Measurements from ENCODE around the gene PARD6G. TPM values are rescaled to one million over a fixed set of nuclear protein-coding genes. Genes with fewer than 3 reads are reported as not detected.

PARD6G gene
- total and polyA plus RNA-seq, 10 of the 15 experiments (the other 5 are each of a cell fraction or from before 2014, with no cell fraction given): 0.20 to 2.0 (median 0.60) TPM

- no peak overlapping the region for H3K4me2 ChIP-seq (ENCODE audit: control insufficient read depth, insufficient read depth)
- in situ Hi-C loops (cut with MboI): no loop called here
- peaks cover 0 to 6% of the 10 kb centered on the region in 2 experiments; a peak in 1 of 4 replicates for H3K27me3 ChIP-seq (replicated peaks in 1 of 2; ENCODE audit: control insufficient read depth in 2 of 2, insufficient read depth in 2 of 2, low read length in 1 of 2)
- H3K36me3 ChIP-seq (ENCODE audit: control insufficient read depth in 2 of 2, insufficient read depth in 2 of 2, low read length in 1 of 2): no peaks in the 10 kb centered on the region
- DNase-seq (ENCODE audit: low read depth, low spot score) (no peak), FAIRE-seq (no peak), ATAC-seq (no peak)
- WGBS (ENCODE audit: insufficient coverage, insufficient replicate concordance, low lambda C conversion rate, missing lambda C conversion rate): 31% methylated on average over 5 of the region's 5 CpGs
- RAD21 ChIA-PET (ENCODE audit: unreplicated experiment): interaction anchor here (1.1 kb wide), 1 partner anchor 8 kb away, joined by 3 read pairs; no protein-coding TSS in a partner anchor
- TF ChIP-seq FOXK2 (IDR thresholded peaks at IDR 0.05) (no peak), HDAC2 (IDR thresholded peaks at IDR 0.05) (no peak), GABPA (IDR thresholded peaks at IDR 0.05; ENCODE audit: low read depth) (no peak), SIX5 (IDR thresholded peaks at IDR 0.05; ENCODE audit: low read depth, low read length, severe bottlenecking) (no peak), USF1 (IDR thresholded peaks at IDR 0.05; ENCODE audit: borderline replicate concordance, extremely low read length, insufficient read depth, low read depth, low read length) (no peak), IRF5 (IDR thresholded peaks at IDR 0.05; ENCODE audit: borderline replicate concordance) (no peak), SREBF1 (IDR thresholded peaks at IDR 0.05; ENCODE audit: low read length) (no peak)
- POLR2A ChIA-PET: no interaction called here
- intact Hi-C loops (cut with micrococcal nuclease; ENCODE audit: unreplicated experiment): no loop called here
- BruUV-seq (replicated peaks): no TSS peak
- H2AFZ ChIP-seq (ENCODE audit: control insufficient read depth, low read depth, low read length): no peak overlapping the region
- H3K27ac ChIP-seq (ENCODE audit: control insufficient read depth, insufficient read depth): no peak overlapping the region
- no peaks in the 10 kb centered on the region; the same call in 2 of the 3 replicates for H3K9me3 ChIP-seq (replicated peaks; ENCODE audit: control insufficient read depth, insufficient read depth, low read length)
- no peaks in the 10 kb centered on the region for H4K20me1 ChIP-seq (ENCODE audit: control insufficient read depth, insufficient read depth)
- H3K79me2 ChIP-seq (ENCODE audit: control insufficient read depth, insufficient read depth, low read length): no peaks in the 10 kb centered on the region
- CTCF ChIA-PET: no interaction called here
- H3K9ac ChIP-seq (ENCODE audit: control insufficient read depth, insufficient read depth, low read length): no peak overlapping the region
- SMC1A ChIA-PET (ENCODE audit: uncharacterized antibody, unreplicated experiment): no interaction called here
- H3K4me3 ChIP-seq: no peak overlapping the region
- H3K4me1 ChIP-seq (ENCODE audit: control insufficient read depth, insufficient read depth, low read length): no peaks in the 10 kb centered on the region
Observed at GRCh38 chr18:80232030-80232429, 15.3 kb downstream of the PARD6G start.

All from GM12878 (cell line).